GM21367 (cell line): Measurements from ENCODE around the gene HERC3.

Experiments used
- ATAC-seq: cut with Tn5 transposase; IDR thresholded peaks from one replicate; pipeline ENCODE4 v1.9.1; 2021; ENCODE audit not compliant: unreplicated experiment

The HERC3 gene

GRCh38 chr4:88591787-88592599, at the start of gene HERC3:
Gene HERC3, plus strand, starts transcription at chr4:88592480. Its CDS starts 13,344 bp downstream, at chr4:88605824.
- peak; percentile 98 for ATAC-seq

GRCh38 chr4:88549815-88550214, 42.5 kb upstream of the HERC3 start:
- ATAC-seq: no peak

- ATAC-seq: no peak
Observed at GRCh38 chr4:88567591-88567990, 24.7 kb upstream of the HERC3 start.

- no peak for ATAC-seq
Observed at GRCh38 chr4:88570001-88570400, 22.3 kb upstream of the HERC3 start.

GRCh38 chr4:88573276-88573980, 18.9 kb upstream of the HERC3 start:
- no peak for ATAC-seq

- no peak for ATAC-seq
Observed at GRCh38 chr4:88573995-88574394, 18.3 kb upstream of the HERC3 start.

- no peak for ATAC-seq
Observed at GRCh38 chr4:88575186-88575585, 17.1 kb upstream of the HERC3 start.

GRCh38 chr4:88582493-88582892, 9.8 kb upstream of the HERC3 start:
- ATAC-seq: no peak

- ATAC-seq: no peak
Observed at GRCh38 chr4:88583631-88584470, 8.4 kb upstream of the HERC3 start.

GRCh38 chr4:88584471-88584900, 7.8 kb upstream of the HERC3 start:
- no peak for ATAC-seq

GRCh38 chr4:88585917-88586316, 6.4 kb upstream of the HERC3 start:
- ATAC-seq: no peak

- ATAC-seq: no peak
Observed at GRCh38 chr4:88587306-88587705, 5.0 kb upstream of the HERC3 start.

- ATAC-seq: peak; percentile 74
Observed at GRCh38 chr4:88592600-88593448, 544 bp downstream of the HERC3 start.

GRCh38 chr4:88597970-88598660, 5.8 kb downstream of the HERC3 start:
- ATAC-seq: no peak

- no peak for ATAC-seq
Observed at GRCh38 chr4:88599298-88599697, 7.0 kb downstream of the HERC3 start.

- no peak for ATAC-seq
Observed at GRCh38 chr4:88599714-88600113, 7.4 kb downstream of the HERC3 start.

GRCh38 chr4:88600176-88600838, 8.0 kb downstream of the HERC3 start:
- no peak for ATAC-seq

GRCh38 chr4:88604978-88605678, 12.8 kb downstream of the HERC3 start:
- no peak for ATAC-seq

GRCh38 chr4:88605736-88606135, 13.5 kb downstream of the HERC3 start:
- no peak for ATAC-seq
